BLaER1 (cell line): ENCODE measurements around the gene TNNC2.

ENCODE experiments used
- H3K27ac ChIP-seq: shearing (Covaris generic); formaldehyde crosslinking; 2 replicates; pipeline ENCODE4 v1.8.1; 2022
- H3K27me3 ChIP-seq: shearing (Covaris generic); formaldehyde crosslinking; 2 replicates; pipeline ENCODE4 v1.8.1; 2022
- H3K36me3 ChIP-seq: shearing (Covaris generic); formaldehyde crosslinking; 2 replicates; pipeline ENCODE4 v1.8.1; 2022
- H3K4me1 ChIP-seq: shearing (Covaris generic); formaldehyde crosslinking; 2 replicates; pipeline ENCODE4 v1.8.1; 2022
- H3K4me2 ChIP-seq: shearing (Covaris generic); formaldehyde crosslinking; 2 replicates; pipeline ENCODE4 v1.8.1; 2022
- H3K4me3 ChIP-seq: shearing (Covaris generic); formaldehyde crosslinking; 2 replicates; pipeline ENCODE4 v1.8.1; 2022
- H3K9ac ChIP-seq: shearing (Covaris generic); formaldehyde crosslinking; 2 replicates; pipeline ENCODE4 v1.8.1; 2022
- H3K9me3 ChIP-seq: shearing (Covaris generic); formaldehyde crosslinking; 2 replicates; pipeline ENCODE4 v1.8.1; 2022
- H4K20me1 ChIP-seq: shearing (Covaris generic); formaldehyde crosslinking; 2 replicates; pipeline ENCODE4 v1.8.1; 2022
- Cebpa-rat ChIP-seq: shearing (Covaris generic); IDR thresholded peaks from 2 replicates; pipeline ENCODE4 v1.8.1; 2022

Gene TNNC2

DNA sequence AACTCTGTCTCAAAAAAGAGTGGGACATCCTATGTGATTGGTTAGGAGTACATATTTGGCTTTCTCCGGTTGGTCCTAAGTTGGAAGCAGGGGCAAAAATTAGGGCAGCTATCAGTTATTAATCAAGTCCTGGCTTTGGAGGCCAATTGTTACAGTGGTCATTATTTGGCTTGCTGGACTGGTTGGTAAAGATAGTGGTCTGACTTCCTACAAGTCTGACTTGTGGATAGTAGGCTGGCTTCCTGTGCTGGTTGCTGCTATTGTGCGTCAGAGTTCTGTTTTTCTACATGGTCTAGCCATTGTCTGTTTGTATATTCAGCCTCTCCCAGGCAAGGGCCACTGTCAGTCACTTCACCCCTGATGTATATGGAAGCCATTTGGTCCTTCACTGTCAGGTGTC lies 23.1 kb upstream of the TNNC2 start:
- peaks cover 95% of the 10 kb centered on the region for H3K36me3 ChIP-seq
- no peaks in the 10 kb centered on the region for H4K20me1 ChIP-seq
- H3K9me3 ChIP-seq, result no peaks in the 10 kb centered on the region
- no peak for TF ChIP-seq Cebpa-rat
- H3K9ac ChIP-seq, result no peak overlapping the region
- no peaks in the 10 kb centered on the region for H3K4me1 ChIP-seq
- no peak overlapping the region for H3K27ac ChIP-seq
- no peak overlapping the region for H3K4me3 ChIP-seq
- no peaks in the 10 kb centered on the region for H3K27me3 ChIP-seq
- no peak overlapping the region for H3K4me2 ChIP-seq

DNA sequence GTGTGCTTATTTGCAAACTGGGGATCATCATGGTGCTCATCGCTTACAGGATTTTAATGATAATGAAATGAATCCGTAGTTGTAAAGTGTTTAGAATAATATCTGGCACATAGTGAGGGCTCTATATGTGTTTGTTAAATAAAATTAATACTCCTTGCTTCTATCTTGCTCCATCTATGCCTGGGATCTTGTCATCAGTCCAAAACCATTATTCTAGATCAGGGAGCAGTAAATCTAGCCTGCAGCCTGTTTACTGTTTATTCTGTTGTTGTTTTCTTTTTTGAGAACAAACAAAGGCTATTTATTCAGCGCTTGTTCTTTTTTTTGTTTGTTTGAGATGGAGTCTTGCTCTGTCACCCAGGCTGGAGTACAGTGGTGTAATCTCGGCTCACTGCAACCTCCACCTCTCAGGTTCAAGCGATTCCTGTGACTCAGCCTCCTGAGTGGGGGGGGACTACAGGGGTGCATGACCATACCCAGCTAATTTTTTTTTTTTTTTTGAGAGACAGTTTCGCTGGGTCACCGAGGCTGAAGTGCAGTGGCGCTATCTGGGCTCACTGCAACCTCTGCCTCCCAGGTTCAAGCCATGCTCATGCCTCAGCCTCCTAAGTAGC lies 22.0 kb upstream of the TNNC2 start:
- Histone ChIP-seq H3K9me3 (no peaks in the 10 kb centered on the region), H3K27ac (no peak overlapping the region), H3K4me2 (no peak overlapping the region), H3K4me3 (no peak overlapping the region), H3K36me3 (peaks cover 95% of the 10 kb centered on the region), H3K27me3 (no peaks in the 10 kb centered on the region), H3K9ac (no peak overlapping the region), H4K20me1 (no peaks in the 10 kb centered on the region), H3K4me1 (no peaks in the 10 kb centered on the region)
- TF ChIP-seq Cebpa-rat, result no peak

DNA sequence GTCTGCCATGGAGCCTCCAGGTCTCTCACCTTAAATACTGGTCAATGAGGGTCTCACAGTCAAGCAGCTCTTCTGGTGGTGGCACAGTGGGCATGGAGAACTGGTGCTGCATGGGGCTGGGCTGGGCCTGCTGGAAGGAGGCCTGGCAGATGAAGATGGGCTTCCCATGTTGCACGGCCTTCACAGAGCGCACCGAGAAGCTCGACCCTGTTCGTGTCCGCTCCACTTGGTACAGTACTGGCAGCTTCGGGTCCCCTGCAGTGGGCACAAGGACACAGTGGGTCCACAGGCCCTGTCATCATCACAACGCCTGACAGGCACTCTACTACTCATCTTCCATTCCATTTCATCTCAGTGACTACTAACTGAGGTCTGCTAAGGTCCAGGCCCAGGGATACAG lies 21.3 kb upstream of the TNNC2 start:
- H3K27me3 ChIP-seq, result no peaks in the 10 kb centered on the region
- no peak for TF ChIP-seq Cebpa-rat
- H3K4me1 ChIP-seq, result no peaks in the 10 kb centered on the region
- H3K9ac ChIP-seq, result no peak overlapping the region
- no peak overlapping the region for H3K4me2 ChIP-seq
- peaks cover 95% of the 10 kb centered on the region for H3K36me3 ChIP-seq
- no peak overlapping the region for H3K27ac ChIP-seq
- no peaks in the 10 kb centered on the region for H3K9me3 ChIP-seq
- no peaks in the 10 kb centered on the region for H4K20me1 ChIP-seq
- H3K4me3 ChIP-seq, result no peak overlapping the region

DNA sequence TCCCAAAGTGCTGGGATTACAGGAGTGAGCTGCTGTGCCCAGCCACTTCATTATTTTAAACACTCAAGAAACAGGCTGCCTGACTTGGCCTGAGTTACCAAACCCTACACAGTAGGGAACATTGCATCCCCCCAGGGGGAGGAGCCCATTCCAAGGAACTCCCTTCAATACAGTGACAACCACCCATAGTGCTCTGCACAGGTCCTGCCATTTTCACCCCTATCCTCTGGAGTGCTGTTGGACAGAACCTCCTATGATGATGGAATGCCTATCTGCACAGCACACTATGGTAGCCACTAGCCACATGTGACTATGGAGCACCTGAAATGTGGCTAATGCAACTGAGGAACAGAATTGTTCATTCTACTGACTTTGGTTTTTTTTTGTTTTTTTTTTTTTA lies 18.3 kb upstream of the TNNC2 start:
- Histone ChIP-seq H3K27me3 (no peaks in the 10 kb centered on the region), H3K4me1 (peaks cover 16% of the 10 kb centered on the region), H3K36me3 (peaks cover 96% of the 10 kb centered on the region), H3K9me3 (no peaks in the 10 kb centered on the region), H4K20me1 (no peaks in the 10 kb centered on the region), H3K4me2 (no peak overlapping the region), H3K9ac (no peak overlapping the region), H3K4me3 (no peak overlapping the region), H3K27ac (no peak overlapping the region)
- no peak for TF ChIP-seq Cebpa-rat

DNA sequence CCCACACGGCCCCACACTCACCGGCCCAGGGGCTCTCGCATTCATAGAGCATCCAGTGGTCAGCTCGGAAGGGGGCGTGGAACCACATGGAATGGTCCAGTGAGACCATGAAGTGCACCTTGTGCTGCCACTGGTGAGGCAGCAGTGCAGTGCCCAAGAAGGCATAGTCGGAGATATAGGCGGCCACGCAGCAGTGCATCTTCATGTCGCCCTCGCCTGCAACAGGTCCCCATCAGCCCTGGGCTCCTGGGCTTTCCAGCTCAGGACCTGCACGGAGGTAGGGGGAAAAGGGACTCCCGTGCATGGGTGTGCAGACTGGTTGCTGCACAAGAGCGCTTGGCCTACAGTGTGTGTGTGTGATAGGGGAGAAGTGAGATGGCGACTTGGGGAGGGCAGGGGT lies 16.4 kb upstream of the TNNC2 start:
- H3K9me3 ChIP-seq, result no peaks in the 10 kb centered on the region
- H3K27me3 ChIP-seq, result no peaks in the 10 kb centered on the region
- H3K4me2 ChIP-seq, result no peak overlapping the region
- H3K4me3 ChIP-seq, result no peak overlapping the region
- peaks cover 78% of the 10 kb centered on the region for H3K36me3 ChIP-seq
- H3K4me1 ChIP-seq, result peaks cover 16% of the 10 kb centered on the region
- TF ChIP-seq Cebpa-rat, result no peak
- no peak overlapping the region for H3K9ac ChIP-seq
- no peak overlapping the region for H3K27ac ChIP-seq
- H4K20me1 ChIP-seq, result no peaks in the 10 kb centered on the region

DNA sequence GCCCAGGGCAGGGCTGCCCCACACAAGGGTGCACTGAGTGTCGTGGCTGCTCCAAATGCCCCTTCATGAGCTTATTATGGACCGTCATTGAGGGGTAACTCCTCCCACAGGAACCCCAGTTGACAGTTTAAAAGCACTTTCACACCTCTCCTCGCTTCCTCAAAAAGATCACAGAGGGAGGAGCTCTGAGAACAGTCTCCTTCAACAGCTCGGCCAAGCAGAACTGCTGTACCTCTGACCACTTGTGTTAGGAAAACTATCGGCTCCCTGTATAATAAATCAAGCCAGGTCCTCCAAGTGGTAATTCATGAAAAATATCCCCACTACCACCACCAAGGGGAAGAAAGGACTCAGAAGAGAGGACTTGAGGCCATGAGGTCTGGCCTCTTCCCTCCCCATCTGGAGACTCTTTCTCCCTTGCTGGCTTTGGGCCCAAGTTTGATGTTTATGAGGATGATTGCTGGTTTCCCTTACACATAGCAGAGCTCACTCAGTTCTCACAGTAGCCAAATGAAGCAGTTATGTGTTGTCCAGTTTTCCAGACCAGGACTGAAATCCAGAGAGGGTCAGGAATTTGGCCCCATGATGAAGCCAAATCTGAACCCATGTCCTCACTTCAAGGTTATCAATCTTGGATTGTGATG lies 15.2 kb upstream of the TNNC2 start:
- Histone ChIP-seq H3K4me3 (no peak overlapping the region), H3K4me2 (peak overlapping the region; percentile 61), H4K20me1 (no peaks in the 10 kb centered on the region), H3K4me1 (peaks cover 16% of the 10 kb centered on the region), H3K9ac (peak overlapping the region; percentile 7; the same call in 1 of the 2 replicates), H3K27me3 (no peaks in the 10 kb centered on the region), H3K36me3 (peaks cover 66% of the 10 kb centered on the region), H3K27ac (peak overlapping the region; percentile 58), H3K9me3 (no peaks in the 10 kb centered on the region)
- TF ChIP-seq Cebpa-rat, result no peak

DNA sequence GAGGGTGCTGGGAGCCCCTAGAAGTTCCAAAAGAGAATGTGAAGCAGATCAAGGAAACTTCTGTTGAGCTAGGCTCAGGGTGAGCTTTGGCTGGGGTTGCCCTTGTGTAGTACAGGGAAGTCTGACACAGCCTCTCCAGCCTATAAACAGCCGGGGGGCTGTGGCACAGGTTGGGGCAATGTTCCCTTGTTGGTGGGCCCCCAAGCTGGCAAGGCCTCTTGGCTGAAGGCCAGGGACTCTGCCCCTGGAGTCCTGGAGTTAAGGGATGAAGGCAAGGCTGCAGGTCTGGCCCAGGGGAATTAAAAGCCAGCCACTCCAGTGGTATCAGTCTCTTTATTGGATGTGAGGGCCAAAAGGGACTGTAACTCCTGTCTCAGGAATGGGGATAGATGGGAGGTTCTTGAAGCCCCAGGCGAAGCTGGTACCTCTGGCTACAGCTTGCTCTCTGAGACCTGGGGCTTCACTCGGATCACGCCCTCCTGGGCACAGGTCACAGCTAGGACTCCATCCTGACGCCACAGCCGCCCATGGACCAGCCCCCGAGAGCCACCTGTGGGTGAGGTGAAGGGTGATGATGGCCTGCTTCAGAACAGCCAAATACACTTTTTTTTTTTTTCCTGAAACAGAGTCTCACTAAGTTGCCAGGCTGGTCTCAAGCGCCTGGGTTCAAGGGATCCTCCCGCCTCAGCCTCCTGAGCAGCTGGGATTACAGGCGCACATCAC lies 14.5 kb upstream of the TNNC2 start:
- H3K4me2 ChIP-seq, result peak overlapping the region; percentile 61
- H4K20me1 ChIP-seq, result no peaks in the 10 kb centered on the region
- H3K4me1 ChIP-seq, result peaks cover 16% of the 10 kb centered on the region
- TF ChIP-seq Cebpa-rat, result no peak
- H3K36me3 ChIP-seq, result peaks cover 60% of the 10 kb centered on the region
- peak overlapping the region; percentile 58 for H3K27ac ChIP-seq
- peak overlapping the region; percentile 7; the same call in 1 of the 2 replicates for H3K9ac ChIP-seq
- no peaks in the 10 kb centered on the region for H3K27me3 ChIP-seq
- H3K4me3 ChIP-seq, result no peak overlapping the region
- no peaks in the 10 kb centered on the region for H3K9me3 ChIP-seq

DNA sequence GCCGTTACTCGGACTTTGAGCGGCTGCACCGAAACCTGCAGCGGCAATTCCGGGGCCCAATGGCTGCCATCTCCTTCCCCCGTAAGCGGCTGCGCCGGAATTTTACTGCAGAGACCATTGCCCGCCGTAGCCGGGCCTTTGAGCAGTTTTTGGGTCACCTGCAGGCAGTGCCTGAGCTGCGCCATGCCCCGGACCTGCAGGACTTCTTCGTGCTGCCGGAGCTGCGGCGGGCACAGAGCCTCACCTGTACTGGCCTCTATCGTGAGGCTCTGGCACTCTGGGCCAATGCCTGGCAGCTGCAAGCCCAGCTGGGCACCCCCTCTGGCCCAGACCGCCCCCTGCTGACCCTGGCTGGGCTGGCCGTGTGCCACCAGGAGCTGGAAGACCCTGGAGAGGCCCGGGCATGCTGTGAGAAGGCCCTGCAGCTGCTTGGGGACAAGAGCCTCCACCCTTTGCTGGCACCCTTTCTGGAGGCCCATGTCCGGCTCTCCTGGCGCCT lies 13.6 kb upstream of the TNNC2 start:
- no peak for TF ChIP-seq Cebpa-rat
- H3K36me3 ChIP-seq, result peaks cover 52% of the 10 kb centered on the region

DNA sequence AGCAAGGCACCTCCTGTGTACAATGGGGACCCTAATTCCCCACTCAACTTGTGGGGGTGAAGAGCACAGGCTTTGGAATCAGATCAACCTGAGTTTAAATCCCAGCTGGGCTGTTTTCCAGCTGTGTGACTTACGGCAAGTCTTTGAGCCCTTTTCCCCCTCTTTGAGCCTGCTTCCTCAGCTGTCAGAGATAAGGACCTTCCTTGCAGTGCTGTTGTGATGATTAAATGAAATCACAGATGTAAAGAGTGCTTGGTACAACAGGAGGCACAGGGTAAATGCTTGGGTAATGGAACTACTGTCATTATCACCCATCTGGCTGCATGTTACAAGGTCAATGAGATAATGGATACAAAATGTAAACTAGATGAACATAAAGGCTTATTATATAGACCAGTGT lies 9.7 kb upstream of the TNNC2 start:
- Histone ChIP-seq H3K4me2 (no peak overlapping the region), H3K27ac (no peak overlapping the region), H3K4me1 (peaks cover 18% of the 10 kb centered on the region), H3K4me3 (no peak overlapping the region), H3K9ac (no peak overlapping the region), H3K27me3 (peaks cover 32% of the 10 kb centered on the region), H3K36me3 (peaks cover 13% of the 10 kb centered on the region), H3K9me3 (no peaks in the 10 kb centered on the region), H4K20me1 (0 out of 2 replicates have a peak, but pooled peaks cover 4% of the 10 kb centered on the region)
- TF ChIP-seq Cebpa-rat, result no peak

More for the DNA sequence above, 13.6 kb upstream of the TNNC2 start:
- Histone ChIP-seq H3K4me2 (no peak overlapping the region), H3K27me3 (no peaks in the 10 kb centered on the region), H3K9ac (no peak overlapping the region), H3K9me3 (no peaks in the 10 kb centered on the region), H4K20me1 (no peaks in the 10 kb centered on the region), H3K27ac (no peak overlapping the region), H3K4me1 (peaks cover 16% of the 10 kb centered on the region), H3K4me3 (no peak overlapping the region)

DNA sequence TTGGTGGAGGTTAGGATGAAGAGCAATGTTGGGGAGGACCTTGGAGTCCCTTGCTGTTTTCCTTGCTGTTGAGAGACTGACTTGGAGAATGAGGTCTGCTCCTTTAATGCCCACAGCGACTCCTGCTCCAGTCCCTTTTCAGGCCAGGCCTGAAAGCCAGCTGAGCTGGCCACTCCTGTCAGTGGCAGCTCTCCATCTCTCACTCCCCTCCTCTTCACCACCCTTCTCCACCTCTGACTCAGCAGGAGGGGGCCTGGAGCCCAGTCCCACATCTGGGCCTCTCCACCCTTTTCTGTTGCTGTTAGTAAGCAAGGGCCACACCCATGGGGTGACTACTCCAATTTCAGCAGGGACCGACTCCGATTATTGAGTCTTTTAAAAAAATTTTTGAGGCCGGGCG lies 8.7 kb upstream of the TNNC2 start:
- H3K27ac ChIP-seq, result no peak overlapping the region
- no peaks in the 10 kb centered on the region for H3K9me3 ChIP-seq
- peaks cover 14% of the 10 kb centered on the region for H3K4me1 ChIP-seq
- no peak for TF ChIP-seq Cebpa-rat
- H3K4me2 ChIP-seq, result no peak overlapping the region
- H3K36me3 ChIP-seq, result peaks cover 3% of the 10 kb centered on the region; the same call in 1 of the 2 replicates
- peaks cover 32% of the 10 kb centered on the region for H3K27me3 ChIP-seq
- H4K20me1 ChIP-seq, result 0 out of 2 replicates have a peak, but pooled peaks cover 4% of the 10 kb centered on the region
- no peak overlapping the region for H3K9ac ChIP-seq
- H3K4me3 ChIP-seq, result no peak overlapping the region
